ENCODE results near the gene GPN2. TPM values are rescaled to one million over a fixed set of nuclear protein-coding genes. Genes with fewer than 3 reads are reported as not detected.

The GPN2 gene
- total and polyA plus RNA-seq, 9 of the 15 experiments (the other 6 are each of a cell fraction or from before 2014, with no cell fraction given), result 9.9 to 58.8 (median 20.4) TPM

DNA sequence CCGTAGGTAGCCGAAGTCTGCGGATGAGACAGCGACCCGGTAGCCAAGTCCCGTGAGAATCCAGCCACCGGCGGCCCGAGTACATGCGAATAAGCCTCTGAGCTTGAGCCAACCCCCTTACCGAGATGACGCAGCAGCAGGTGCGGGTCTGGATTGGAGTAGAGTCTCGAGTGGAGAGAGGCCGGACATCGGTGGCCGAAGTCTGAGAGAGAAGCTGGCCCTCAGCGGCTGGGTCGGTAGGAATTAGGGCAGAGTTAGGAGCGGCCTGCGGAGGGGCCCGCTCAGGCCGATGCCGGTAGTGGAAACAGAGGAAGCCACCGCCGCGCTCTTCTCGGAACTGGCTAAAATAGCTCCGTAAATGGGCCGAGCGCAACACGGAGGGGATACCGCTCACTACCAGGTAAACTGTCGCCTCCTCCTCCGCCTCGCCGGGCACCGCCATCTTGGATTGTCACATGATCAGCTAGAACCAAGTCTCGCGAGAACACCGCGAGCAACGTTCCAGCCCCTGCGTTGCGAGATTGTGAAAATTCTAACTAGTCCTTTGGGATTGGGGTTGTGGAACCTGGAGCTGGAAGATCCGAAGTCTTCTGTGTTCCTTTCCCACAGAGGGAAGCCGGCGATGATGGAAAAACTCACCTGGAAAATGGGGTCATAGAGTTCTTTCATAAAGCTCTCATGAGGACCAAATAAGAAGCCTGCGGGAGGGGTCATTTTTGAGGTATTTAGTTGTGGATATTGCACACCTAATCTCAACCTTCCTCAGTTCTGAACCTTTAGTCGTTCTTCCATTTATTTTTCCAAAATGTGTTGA, 10.1 kb upstream of the GPN2 start, which contains the start of gene GPATCH3 (continued):
- TF ChIP-seq NFATC3 (IDR thresholded peaks at IDR 0.05) (no peak), BCLAF1 (IDR thresholded peaks at IDR 0.05; ENCODE audit: borderline replicate concordance in 1 of 2, control insufficient read depth in 1 of 2, low read depth in 2 of 2, low read length in 1 of 2) (no peak), HDAC2 (IDR thresholded peaks at IDR 0.05) (peak; percentile 99), CREB5 (CRISPR knock-in tag; IDR thresholded peaks at IDR 0.05) (no peak), KLF6 (CRISPR knock-in tag; IDR thresholded peaks at IDR 0.05; ENCODE audit: borderline replicate concordance) (no peak), ZNF583 (CRISPR knock-in tag; IDR thresholded peaks at IDR 0.05) (no peak; the same call in 1 of the 2 replicates), SREBF1 (IDR thresholded peaks at IDR 0.05; ENCODE audit: borderline replicate concordance, low read depth, low read length) (no peak; the same call in 1 of the 2 replicates), THRB (CRISPR knock-in tag; conservative IDR thresholded peaks at IDR 0.05) (no peak), ATF2 (CRISPR knock-in tag; IDR thresholded peaks at IDR 0.05) (no peak)
- TF ChIP-seq, protein P1, sequence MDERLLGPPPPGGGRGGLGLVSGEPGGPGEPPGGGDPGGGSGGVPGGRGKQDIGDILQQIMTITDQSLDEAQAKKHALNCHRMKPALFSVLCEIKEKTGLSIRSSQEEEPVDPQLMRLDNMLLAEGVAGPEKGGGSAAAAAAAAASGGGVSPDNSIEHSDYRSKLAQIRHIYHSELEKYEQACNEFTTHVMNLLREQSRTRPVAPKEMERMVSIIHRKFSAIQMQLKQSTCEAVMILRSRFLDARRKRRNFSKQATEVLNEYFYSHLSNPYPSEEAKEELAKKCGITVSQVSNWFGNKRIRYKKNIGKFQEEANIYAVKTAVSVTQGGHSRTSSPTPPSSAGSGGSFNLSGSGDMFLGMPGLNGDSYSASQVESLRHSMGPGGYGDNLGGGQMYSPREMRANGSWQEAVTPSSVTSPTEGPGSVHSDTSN (CRISPR knock-in tag; IDR thresholded peaks at IDR 0.05; ENCODE audit: low read depth), result no peak
- TF ChIP-seq, protein P1 (tag; conservative IDR thresholded peaks at IDR 0.05; ENCODE audit: low read depth), result no peak
- TF ChIP-seq, protein P2, sequence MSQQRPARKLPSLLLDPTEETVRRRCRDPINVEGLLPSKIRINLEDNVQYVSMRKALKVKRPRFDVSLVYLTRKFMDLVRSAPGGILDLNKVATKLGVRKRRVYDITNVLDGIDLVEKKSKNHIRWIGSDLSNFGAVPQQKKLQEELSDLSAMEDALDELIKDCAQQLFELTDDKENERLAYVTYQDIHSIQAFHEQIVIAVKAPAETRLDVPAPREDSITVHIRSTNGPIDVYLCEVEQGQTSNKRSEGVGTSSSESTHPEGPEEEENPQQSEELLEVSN (IDR thresholded peaks at IDR 0.05; ENCODE audit: borderline replicate concordance in 1 of 2, extremely low read depth in 1 of 2, insufficient read depth in 1 of 2, insufficient read length in 1 of 2, low read depth in 1 of 2, low read length in 1 of 2, poor library complexity in 1 of 2, severe bottlenecking in 1 of 2), result peak in 1 of 2 experiments; percentile 27

All from K562 (cell line).